ACHN (cell line): ENCODE measurements around the gene TMEM192.
"Not testable (repeated sequence)": the region's sequence is repeated elsewhere in the genome, so short reads cannot be mapped to it uniquely, and the experiment has no call there.

Source experiments
- DNase-seq: peaks from one replicate; pipeline ENCODE4 v3.0.0-alpha.2; 2015
- in situ Hi-C: cut with HindIII; loops from 2 replicates; pipeline ENCODE4 v1.10.0; 2017; ENCODE audit warnings: low sequenced_read_pairs, low pct_ligation_motif_present, low pct_unique_long_range_greater_than_20kb

TMEM192 gene

GRCh38 chr4:165112368-165113121 lies at the start of gene TMEM192:
TMEM192 (minus strand) TSS chr4:165112860; CDS start chr4:165112773, 87 bp downstream.
- in situ Hi-C loops: no loop called here
- DNase-seq: peak; percentile 85

GRCh38 chr4:165158762-165159161 lies 46.1 kb upstream of the TMEM192 start:
- in situ Hi-C loops: no loop called here

GRCh38 chr4:165156906-165157305 lies 44.2 kb upstream of the TMEM192 start:
- DNase-seq: no peak
- in situ Hi-C loops: no loop called here

More at GRCh38 chr4:165158762-165159161, 46.1 kb upstream of the TMEM192 start:
- no peak for DNase-seq

GRCh38 chr4:165154482-165154881 lies 41.8 kb upstream of the TMEM192 start:
- DNase-seq: no peak
- in situ Hi-C loops: no loop called here

- DNase-seq: no peak
- in situ Hi-C loops: no loop called here
Observed at GRCh38 chr4:165152527-165152926, 39.9 kb upstream of the TMEM192 start.

GRCh38 chr4:165151734-165152133 lies 39.1 kb upstream of the TMEM192 start:
- in situ Hi-C loops: no loop called here
- DNase-seq: no peak

- in situ Hi-C loops: no loop called here
- DNase-seq: no peak
Observed at GRCh38 chr4:165150545-165150944, 37.9 kb upstream of the TMEM192 start.

GRCh38 chr4:165138843-165139242 lies 26.2 kb upstream of the TMEM192 start:
- DNase-seq: no peak
- in situ Hi-C loops: no loop called here

- no peak for DNase-seq
- in situ Hi-C loops: no loop called here
Observed at GRCh38 chr4:165137205-165137604, 24.5 kb upstream of the TMEM192 start.

GRCh38 chr4:165136529-165136928 lies 23.9 kb upstream of the TMEM192 start:
- in situ Hi-C loops: no loop called here
- DNase-seq: no peak

- DNase-seq: no peak
- in situ Hi-C loops: no loop called here
Observed at GRCh38 chr4:165133150-165133549, 20.5 kb upstream of the TMEM192 start.

- DNase-seq: peak; percentile 62
- in situ Hi-C loops: no loop called here
Observed at GRCh38 chr4:165131247-165131832, 18.7 kb upstream of the TMEM192 start.

GRCh38 chr4:165129924-165130323 lies 17.3 kb upstream of the TMEM192 start:
- DNase-seq: no peak
- in situ Hi-C loops: no loop called here

GRCh38 chr4:165125869-165126499 lies 13.3 kb upstream of the TMEM192 start:
- in situ Hi-C loops: not testable (repeated sequence)

GRCh38 chr4:165124488-165124887 lies 11.8 kb upstream of the TMEM192 start:
- DNase-seq: no peak
- in situ Hi-C loops: no loop called here

More at GRCh38 chr4:165125869-165126499, 13.3 kb upstream of the TMEM192 start:
- not testable (repeated sequence) for DNase-seq

GRCh38 chr4:165118256-165118909 lies 5.7 kb upstream of the TMEM192 start:
- DNase-seq: no peak
- in situ Hi-C loops: no loop called here

GRCh38 chr4:165115301-165115700 lies 2.6 kb upstream of the TMEM192 start:
- no peak for DNase-seq
- in situ Hi-C loops: no loop called here

- in situ Hi-C loops: no loop called here
- no peak for DNase-seq
Observed at GRCh38 chr4:165111906-165112367, 723 bp downstream of the TMEM192 start.

GRCh38 chr4:165106518-165106917 lies 6.1 kb downstream of the TMEM192 start:
- in situ Hi-C loops: no loop called here
- no peak for DNase-seq
